GM18517 (cell line): Measurements from ENCODE around the gene MACROD2.
A peak's percentile ranks its signal among the peaks of the same experiment; 100 is the strongest.
"Not testable (repeated sequence)": the region's sequence is repeated elsewhere in the genome, so short reads cannot be mapped to it uniquely, and the experiment has no call there.

Experiments
- ATAC-seq: cut with Tn5 transposase; IDR thresholded peaks from one replicate; pipeline ENCODE4 v1.9.1; 2021; ENCODE audit warnings: mild to moderate bottlenecking, moderate library complexity; ENCODE audit not compliant: unreplicated experiment

The MACROD2 gene

GRCh38 chr20:15931897-15932296 is 1936.6 kb downstream of the MACROD2 start:
- ATAC-seq: no peak

DNA sequence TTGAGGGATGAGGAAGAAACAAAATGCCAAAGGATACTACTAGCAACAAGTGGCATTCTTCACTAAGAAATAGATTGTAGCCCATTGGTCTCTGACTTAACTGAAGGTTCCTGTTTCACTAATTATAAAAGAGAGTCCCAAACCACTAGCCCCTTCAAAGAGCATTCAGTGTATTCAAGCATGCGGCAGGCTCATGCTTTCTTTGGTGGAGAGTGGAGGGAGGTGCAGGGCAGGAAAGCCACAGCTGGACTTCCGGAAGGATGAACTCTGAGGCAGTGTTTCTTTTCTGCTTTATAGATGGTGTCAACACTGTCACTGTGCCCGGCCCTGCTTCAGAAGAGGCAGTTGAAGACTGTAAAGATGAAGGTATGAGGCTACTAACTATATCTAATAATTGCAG is 1941.9 kb downstream of the MACROD2 start:
- ATAC-seq: peak; percentile 76

GRCh38 chr20:15938847-15939246 is 1943.5 kb downstream of the MACROD2 start:
- ATAC-seq: no peak

GRCh38 chr20:15940127-15940526 is 1944.8 kb downstream of the MACROD2 start:
- ATAC-seq: no peak

GRCh38 chr20:15942130-15942529 is 1946.8 kb downstream of the MACROD2 start:
- no peak for ATAC-seq

DNA sequence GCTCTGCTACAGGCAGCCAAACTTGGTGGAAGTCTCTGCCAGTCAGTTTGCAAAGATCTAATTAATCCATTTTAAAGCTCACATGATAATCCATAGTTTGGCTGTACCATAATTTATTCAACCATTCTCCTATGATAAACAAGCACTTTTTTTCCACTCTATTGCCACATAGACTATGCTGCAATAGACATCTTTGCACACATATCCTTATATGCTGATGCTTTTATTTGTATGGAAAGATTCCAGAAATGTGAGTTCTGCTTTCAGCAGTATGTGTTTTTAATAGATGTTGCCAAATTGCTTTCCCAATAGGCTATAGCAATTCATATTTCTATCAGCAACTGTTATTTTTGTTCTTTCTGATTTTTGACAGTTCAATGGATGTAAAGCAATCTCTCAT is 1950.0 kb downstream of the MACROD2 start:
- ATAC-seq: no peak

DNA sequence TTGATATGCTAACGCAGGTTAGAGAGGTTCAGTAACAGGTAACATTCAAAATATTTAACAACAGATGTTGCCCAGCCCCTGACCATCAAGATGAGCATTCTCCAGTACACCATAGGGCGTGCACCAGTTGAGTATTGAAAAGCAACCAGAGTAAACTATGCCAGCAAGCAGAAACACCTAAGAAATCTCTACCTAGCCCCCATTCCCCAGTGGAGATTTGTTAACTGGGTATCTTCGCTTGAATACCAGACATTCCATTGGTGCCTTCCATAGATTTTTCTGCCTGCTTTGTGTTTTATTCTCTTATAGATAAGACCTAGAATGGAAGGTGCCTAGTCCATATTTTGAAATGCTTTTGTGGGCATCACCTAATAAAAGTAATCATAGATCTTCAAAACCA is 1954.1 kb downstream of the MACROD2 start:
- ATAC-seq: no peak

DNA sequence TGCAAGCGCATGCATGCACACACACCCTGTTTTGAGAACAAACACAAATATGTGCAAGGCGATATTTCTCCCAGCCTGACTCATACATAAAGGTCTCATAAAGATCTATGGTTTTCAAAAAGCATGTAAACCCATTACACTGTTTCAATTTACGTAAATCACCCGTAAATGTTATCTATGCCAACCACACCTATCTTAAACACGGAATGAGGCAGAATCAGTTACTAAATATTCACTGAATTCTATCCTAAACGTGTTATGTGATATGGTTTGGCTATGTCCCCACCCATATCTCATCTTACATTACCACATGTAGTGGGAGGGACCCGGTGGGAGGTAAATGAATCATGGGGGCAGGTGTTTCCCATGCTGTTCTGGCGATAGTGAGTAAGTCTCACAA is 1956.3 kb downstream of the MACROD2 start:
- ATAC-seq: no peak

DNA sequence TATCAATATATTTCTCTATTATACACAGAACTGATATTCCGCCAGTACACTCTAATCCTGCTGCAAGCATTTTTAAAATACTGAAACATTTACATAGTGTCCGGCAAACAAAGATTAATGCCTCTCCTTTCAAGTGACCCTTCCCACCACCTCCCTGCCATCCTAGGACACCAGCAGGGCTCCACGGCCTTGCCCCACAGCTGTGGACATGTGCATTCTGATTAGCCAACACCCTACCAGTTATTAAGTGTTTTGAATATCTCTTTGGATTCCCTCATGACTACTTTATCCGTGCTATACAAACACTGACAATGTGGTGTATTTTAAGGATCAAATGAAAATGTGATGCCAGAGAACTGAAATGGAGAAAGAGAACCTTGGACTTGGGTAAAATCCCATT is 1962.8 kb downstream of the MACROD2 start:
- ATAC-seq: no peak

DNA sequence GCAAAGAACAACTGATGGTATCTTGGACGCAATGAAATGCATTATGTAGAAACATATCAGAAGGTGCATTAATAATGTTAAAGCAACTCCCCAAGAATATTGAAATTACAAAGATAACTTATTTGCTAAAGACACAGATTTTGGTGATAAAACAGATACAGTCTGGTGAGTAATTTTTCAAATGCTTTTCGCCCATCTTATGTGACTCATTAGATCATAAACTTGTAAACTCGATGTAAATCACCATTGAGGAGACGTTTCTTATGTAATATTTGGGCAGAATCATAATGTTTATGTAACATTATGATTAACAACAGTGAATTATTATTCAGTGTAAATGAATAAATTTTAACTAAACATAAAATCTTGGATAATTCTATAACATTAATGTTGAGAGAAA is 1969.8 kb downstream of the MACROD2 start:
- no peak for ATAC-seq

DNA sequence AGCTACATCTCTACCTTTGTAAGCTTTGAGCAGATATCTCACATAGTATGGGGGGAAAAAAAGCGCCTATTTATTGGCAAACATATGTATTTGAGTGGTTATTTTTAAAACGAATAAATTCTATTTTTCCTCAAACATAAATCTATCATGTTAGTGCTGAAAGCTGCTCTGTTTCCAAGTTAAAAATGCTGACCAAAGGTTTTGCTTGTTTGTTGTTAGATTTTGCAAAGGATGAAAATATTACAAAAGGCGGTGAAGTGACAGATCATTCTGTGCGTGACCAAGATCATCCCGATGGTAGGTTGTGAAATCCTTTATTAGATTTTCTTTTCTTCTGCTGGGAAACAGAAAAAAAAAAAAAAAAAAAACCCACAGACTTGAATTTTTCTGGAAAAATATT is 1972.0 kb downstream of the MACROD2 start:
- no peak for ATAC-seq

GRCh38 chr20:15976047-15976736 is 1980.9 kb downstream of the MACROD2 start:
- no peak for ATAC-seq

GRCh38 chr20:15977026-15977425 is 1981.7 kb downstream of the MACROD2 start:
- no peak for ATAC-seq

DNA sequence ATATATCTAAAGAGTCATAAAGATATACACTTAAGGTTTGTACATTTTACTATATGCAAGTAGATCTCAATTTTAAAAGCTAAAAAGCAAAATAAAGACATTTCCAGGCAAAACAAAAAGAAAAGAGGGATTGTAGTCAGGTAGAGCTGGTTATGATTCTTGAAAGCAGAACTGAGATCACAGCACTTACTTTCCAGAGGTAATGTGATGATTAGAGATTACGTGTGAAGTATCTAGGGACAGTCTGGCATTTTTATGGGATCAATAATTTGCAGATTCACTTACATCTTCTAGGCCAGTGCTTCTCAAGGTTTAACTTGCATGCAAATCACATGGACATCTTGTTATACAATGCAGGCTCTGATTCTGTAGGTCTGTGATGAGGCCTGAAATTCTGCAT is 1982.4 kb downstream of the MACROD2 start:
- ATAC-seq: no peak

DNA sequence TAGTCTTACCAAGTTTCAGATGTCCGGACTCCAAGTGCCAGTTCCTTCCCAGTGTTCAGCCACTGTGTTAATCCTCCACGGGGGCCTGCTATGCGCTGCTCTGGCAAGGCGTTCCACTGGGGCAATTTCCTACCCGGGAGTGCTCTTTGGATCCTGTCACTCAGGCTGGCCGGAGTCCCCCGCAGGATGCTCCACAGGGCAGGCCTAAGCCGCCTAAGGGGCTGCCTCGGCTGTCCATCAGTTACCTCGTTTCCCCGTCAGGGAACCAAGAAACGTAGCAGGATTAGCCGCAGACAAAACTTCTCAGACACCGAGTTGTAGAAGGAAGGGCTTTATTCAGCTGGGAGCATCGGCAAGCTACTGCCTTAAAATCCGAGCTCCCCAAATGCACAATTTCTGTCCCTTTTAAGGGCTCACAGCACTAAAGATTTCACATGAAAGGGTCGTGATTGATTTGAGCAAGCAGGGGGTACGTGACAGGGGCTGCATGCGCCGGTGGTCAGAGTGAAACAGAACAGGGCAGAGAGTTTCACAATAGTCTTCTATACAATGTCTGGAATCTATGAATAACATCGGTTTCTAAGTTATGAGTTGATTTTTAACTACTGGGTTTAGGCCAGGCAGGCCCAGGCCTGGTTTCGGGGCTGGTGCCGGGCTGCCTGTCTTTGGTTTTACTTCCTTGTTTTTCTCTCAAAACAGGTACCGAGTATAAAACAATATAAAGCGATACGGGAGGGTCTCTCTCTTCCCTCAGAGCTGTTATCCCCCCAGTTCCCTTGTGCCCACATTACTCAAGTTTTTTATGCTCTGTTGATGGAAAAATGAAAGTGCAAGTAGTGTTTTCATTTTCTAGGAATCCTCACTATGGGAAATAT is 1990.4 kb downstream of the MACROD2 start:
- ATAC-seq: not testable (repeated sequence)

- ATAC-seq: peak; percentile 98
These were observed 1991.4 kb downstream of the MACROD2 start for GRCh38 chr20:15986690-15987089.

GRCh38 chr20:15991279-15991678 is 1996.0 kb downstream of the MACROD2 start:
- ATAC-seq: no peak

GRCh38 chr20:15992564-15992963 is 1997.2 kb downstream of the MACROD2 start:
- ATAC-seq: no peak

DNA sequence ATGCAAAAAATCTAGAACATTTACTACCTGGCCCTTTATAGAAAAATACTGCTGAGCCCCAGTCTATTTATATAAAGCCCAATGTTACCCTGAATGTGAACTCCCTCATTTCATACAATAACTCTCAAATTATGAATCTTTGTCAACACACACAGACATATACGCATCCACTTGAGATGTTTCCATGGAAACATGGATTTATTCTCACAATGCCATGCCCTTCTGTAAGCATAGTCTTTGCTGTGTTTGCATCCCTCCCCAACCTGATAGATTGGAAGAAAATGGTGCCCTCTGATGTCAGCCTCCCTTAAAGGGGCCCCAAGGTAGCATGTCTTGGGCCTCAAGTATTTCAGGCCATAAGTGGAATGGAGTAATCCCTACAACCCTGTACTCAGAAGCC is 2004.8 kb downstream of the MACROD2 start:
- ATAC-seq: no peak

DNA sequence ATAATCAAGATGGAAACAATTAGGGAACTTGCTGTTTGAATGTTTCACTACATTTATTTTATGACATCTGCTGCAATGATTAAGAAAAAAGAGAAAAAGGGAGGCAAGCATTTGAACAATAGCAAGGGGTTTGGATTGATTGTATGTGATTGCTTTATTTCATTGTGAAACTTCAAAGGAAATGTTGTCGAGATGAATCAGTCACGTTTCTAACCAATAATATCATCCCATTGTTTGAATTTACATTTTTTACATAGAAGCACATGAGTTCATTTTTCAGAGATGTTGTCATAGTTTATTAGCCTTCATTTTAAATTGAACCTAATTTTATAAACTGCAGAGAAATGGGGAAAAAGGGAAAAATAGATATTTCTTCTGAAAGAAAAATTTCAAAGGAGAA is 2006.0 kb downstream of the MACROD2 start:
- ATAC-seq: no peak

DNA sequence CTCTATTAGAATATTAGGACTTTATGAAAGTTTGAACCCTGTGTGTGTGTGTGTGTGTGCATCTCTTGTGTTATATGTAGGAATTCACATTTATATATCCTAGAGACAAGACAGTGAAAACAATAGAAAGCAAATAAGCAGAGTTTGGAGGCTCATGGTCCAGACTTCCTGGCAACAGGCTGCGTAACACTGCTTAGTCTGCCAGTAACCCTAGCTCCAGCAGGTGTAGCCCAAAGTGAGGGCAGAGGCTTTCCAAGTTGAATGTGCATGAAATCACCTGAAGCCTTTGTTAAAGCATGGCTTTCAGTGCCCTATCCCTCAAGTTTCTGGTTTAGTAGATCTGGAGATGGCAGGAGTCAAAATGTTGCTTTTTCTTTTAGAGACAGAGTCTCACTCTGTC is 2008.0 kb downstream of the MACROD2 start:
- no peak for ATAC-seq

DNA sequence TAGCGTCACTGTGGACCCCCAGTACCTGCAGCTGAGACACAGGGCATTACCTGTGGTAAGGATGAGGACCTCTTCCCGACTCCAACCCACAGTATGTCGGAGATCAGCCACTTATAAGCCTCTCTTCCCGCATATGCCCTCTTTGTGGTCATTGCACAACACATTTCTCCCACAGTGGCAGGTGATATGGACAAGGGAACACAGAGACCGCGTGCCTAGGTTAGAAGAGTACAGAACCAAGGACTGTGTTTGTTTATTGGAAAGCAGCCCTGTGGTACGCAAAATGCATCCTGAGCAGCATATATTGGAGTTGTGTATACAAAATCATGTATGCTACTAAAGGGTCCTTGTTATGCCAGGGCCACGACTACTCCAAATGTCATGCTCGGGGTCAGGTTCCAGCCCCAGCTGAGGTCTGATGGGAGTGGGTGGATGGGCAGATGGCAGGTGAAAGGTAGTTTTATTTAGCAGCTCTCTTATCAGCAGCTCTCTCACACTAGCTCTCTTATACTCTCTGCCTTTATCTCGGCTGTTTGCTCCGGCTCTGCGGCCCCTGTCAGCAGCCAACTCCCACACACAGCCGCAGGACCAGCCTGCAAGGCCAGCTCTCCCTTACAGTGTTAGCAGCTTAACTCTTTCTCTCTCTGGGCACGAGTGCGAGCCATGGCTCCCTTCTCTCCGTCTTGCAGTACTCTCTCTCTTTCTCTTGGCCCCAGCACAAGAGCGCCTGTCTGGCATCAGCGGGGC is 2009.0 kb downstream of the MACROD2 start:
- ATAC-seq: no peak
